HG03439 (cell line): ENCODE results near the gene NANP.

Experiments
- ATAC-seq: cut with Tn5 transposase; IDR thresholded peaks from one replicate; pipeline ENCODE4 v1.9.1; 2021; ENCODE audit warnings: mild to moderate bottlenecking, moderate library complexity; ENCODE audit not compliant: unreplicated experiment

Gene NANP

DNA sequence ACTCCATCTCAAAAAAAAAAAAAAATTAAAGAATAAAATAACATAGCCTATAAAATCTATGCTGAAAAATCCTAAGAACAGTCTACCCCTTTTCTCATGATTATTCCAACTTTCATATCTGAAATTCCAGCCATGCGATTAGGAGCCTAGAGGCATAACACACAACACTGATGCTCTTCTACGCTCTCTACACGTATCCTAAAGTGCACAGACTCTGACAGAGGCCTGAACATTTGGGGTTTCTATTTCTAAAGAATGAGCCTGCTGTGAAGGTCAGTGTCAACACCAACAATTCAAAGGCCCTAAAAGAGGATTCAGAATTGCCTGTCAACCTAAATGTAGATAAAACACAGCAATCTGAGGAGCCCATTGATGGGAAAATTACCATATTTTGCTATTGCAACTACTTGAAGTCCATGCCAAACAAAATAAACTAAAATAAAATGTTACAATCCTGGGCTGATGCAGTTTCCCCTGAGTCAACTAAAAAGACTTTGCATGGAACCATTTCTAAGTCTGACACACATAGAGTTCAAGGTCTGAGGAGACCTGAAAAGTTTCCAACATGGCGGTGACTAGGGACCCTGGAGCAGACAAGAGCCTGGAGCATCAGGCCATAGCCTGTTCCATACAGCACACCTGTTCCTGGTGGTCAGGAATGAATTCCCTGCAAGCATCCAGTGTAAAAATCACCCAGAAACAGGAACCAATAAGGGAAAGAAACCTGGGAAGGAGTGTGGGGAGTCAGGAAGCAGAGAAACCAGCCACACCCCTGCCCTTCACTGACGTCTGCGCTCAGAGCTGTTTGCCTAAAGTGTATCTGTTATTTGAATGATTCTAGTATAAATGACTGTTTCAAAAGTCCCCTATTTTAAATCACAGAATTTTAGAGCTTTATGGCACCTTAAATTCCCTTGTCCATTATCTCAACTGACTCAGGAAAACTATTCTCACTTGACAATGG lies 50.2 kb downstream of the NANP start:
- ATAC-seq: no peak

DNA sequence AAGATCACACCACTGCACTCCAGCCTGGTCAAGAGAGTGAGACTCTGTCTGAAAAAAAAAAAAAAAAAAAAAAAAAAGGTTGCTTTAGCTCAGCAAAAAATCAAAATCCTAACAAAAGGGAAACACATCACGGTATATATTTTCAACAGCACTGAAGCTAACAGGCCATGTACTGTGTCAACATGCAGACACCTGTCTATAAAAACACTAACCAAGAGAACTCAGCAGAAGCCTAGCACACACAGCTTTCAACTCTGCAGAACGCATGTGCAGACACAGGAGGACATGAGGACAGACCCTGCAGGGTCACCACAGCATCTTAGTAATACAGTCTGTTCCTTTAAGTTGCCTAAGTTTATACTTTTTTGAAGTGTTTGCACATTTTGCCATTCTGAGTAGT lies 52.0 kb downstream of the NANP start:
- no peak for ATAC-seq

DNA sequence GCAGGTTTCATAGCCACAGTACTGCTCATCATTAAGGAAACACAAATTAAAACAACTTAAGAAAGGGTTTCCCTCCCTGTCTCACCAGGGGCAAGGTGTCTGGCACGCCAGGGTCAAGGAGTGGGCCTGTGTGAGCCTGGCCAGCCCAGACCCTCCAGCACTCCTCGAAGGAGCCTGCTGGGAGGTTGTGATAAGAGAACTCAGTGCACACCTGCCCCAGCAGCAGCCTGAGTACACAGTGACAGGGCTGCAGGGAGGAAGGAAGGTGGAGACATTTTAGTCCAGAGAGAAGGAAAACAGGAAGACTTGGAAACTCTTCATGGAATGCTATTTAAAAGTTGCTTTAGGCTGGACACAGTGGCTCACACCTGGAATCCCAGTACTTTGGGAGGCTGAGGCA lies 52.6 kb downstream of the NANP start:
- no peak for ATAC-seq

DNA sequence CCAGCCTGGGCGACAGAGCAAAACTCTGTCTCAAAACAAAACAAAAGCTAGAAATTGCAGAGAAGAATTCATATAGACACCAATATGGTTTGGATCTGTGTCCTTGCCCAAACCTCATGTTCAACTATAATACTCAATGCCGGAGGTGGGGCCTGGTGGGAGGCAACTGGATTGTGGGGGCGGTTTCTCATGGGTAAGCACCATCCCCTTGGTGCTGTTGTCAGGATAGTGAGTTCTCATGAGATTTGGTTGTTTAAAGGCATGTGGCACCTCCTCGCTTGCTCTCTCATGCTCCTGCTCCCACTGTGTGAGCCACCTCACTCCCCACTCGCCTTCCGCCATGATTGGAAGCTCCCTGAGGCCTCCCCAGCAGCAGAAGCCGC lies 53.7 kb downstream of the NANP start:
- no peak for ATAC-seq

DNA sequence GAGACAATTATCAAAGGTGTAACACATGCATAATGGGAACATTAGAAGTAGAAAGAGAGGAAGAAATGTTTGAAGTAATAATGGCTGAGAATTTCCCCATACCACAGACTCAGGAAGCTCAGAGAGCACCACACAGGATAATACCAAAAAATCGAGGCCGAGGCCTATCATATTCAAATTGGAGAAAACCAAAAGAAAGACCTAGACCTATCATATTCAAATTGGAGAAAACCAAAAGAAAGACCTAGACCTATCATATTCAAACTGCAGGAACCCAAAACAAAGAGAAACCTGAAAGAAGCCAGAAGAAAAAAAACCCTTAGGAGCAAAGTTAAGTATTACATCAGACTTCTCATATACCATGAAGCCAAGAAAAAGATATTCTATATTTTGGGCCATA lies 56.5 kb downstream of the NANP start:
- ATAC-seq: no peak

DNA sequence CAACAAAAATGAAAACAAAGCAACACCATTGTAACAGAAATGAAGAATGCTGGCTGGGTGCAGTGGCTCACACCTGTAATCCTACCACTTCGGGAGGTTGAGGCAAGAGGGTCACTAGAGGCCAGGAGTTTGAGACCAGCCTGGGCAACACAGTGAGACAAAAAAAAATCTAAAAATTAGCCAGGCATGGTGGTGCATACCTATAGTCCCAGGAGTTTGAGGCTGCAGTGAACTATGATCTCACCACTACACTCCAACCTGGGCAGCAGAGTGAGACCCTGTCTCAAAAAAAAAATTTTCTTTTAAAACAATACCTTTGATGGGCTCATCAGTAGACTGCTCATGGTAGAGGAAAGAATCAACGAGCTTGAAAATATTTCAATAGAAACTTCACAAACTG lies 57.0 kb downstream of the NANP start:
- ATAC-seq: no peak

DNA sequence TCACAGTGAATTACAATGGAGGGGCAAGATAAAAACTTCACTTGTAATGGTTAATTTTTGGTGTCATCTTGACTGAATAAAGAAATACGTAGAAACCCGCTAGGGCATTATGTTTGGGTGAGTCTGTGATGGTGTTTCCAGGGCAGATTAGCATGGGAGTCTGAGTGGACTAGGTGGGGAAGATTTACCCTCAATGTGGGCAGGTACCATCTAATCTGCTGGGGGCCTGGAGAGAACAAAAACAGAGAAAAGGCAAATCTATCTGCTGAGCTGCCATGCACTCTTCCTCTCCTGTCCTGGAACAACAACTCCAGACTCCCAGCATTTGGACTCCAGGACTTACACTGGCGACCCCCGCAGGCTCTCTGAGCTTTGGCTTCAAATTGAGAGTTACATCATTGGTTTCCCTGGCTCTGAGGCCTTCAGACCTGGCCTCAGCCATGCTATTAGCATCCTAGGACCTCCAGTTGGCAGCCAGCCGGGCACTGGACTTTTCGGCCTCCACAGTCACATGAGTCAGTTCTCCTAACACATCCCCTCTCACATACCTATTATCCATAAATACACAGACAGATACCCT lies 58.1 kb downstream of the NANP start:
- ATAC-seq: no peak

DNA sequence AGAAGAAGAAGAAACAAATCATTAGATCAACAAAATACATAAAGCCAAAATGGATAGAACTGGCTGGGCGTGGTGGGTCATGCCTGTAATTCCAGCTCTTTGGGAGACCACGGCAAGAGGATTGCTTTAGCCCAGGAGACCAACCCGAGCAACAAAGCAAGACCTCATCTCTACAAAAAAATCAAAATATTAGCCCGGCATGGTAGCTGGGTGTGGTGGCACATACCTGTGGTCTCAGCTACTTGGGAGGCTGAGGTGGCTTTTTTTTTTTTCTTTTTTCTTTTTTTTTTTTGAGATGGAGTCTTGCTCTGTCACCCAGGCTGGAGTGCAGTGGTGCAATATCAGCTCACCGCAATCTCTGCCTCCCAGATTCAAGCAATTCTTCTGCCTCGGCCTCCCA lies 59.9 kb downstream of the NANP start:
- ATAC-seq: no peak

DNA sequence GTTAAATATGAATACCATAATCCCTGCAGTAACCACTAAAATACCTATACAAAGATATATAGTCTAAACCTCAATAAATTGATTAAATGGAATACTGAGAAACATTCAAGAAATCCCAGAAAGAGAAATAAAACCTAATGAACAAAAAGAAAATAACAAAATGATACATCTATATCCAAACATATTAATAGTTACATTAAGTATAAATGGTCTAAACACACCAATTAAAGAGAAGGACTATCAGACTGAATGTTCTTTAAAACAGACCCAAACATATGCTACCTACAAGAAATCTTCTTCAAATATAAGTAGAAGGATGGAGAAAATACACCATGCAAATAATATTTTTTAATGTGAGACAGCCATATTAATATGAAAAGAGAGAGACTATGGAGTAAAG lies 60.5 kb downstream of the NANP start:
- no peak for ATAC-seq
